CD14-positive monocyte (primary cell): ENCODE data around the gene DYNC1I1. TPM values are rescaled to one million over a fixed set of nuclear protein-coding genes. Genes with fewer than 3 reads are reported as not detected.

Source experiments
- DNase-seq, 3 donors: peaks; one replicate each; pipeline ENCODE4 v3.0.0-alpha.2; 2011 to 2022
- H2AFZ ChIP-seq: 2 replicates; pipeline ENCODE4 v1.6.0; 2012; ENCODE audit warnings: mild to moderate bottlenecking, low read depth, low read length, inconsistent platforms; ENCODE audit not compliant: insufficient read depth, poor library complexity, severe bottlenecking
- H3K27ac ChIP-seq, 2 donors: 1 replicate in 1 of 2; 2 replicates in 1 of 2; pipeline ENCODE4 v1.5.1; 2012 to 2013; ENCODE audit warnings: low read length in 2 of 2, control low read depth in 1 of 2, inconsistent platforms in 1 of 2, low read depth in 1 of 2, mild to moderate bottlenecking in 1 of 2
- H3K27me3 ChIP-seq, 2 donors: one replicate each; pipeline versions ENCODE4 v1.6.0 to v1.6.1; 2011 to 2013; ENCODE audit warnings: low read length in 2 of 2; ENCODE audit not compliant: control insufficient read depth in 2 of 2, insufficient read depth in 2 of 2
- H3K36me3 ChIP-seq, 2 donors: replicated peaks in 1 of 2; 1 replicate in 1 of 2; 2 replicates in 1 of 2; pipeline versions ENCODE4 v1.5.1 to v1.6.1; 2012 to 2013; ENCODE audit warnings: low read length in 2 of 2, control low read depth in 1 of 2, inconsistent platforms in 1 of 2, mild to moderate bottlenecking in 1 of 2; ENCODE audit not compliant: insufficient read depth in 2 of 2, control insufficient read depth in 1 of 2
- H3K4me1 ChIP-seq, 2 donors: 1 replicate in 1 of 2; 2 replicates in 1 of 2; pipeline versions ENCODE4 v1.5.1 to v1.6.1; 2012 to 2013; ENCODE audit warnings: low read length in 2 of 2, control low read depth in 1 of 2, inconsistent platforms in 1 of 2, mild to moderate bottlenecking in 1 of 2, moderate library complexity in 1 of 2; ENCODE audit not compliant: insufficient read depth in 2 of 2, control insufficient read depth in 1 of 2
- H3K4me2 ChIP-seq: replicated peaks from 2 replicates; pipeline ENCODE3; 2012; ENCODE audit warnings: low read length, moderate library complexity, mild to moderate bottlenecking; ENCODE audit not compliant: poor library complexity, severe bottlenecking; ENCODE audit errors: extremely low read depth
- H3K4me3 ChIP-seq, 3 experiments: fragments of 200-600 bp in 1 of 3; sonication (generic) in 1 of 3; replicated peaks in 1 of 3; 1 replicate in 2 of 3; 2 replicates in 1 of 3; pipeline ENCODE4 v1.5.1; 2011 to 2013; ENCODE audit warnings: low read length in 3 of 3, mild to moderate bottlenecking in 3 of 3, control low read depth in 2 of 3, low read depth in 2 of 3, inconsistent platforms in 1 of 3, moderate library complexity in 1 of 3
- H3K79me2 ChIP-seq: 2 replicates; pipeline ENCODE4 v1.6.0; 2012; ENCODE audit warnings: mild to moderate bottlenecking, control low read depth, inconsistent platforms, low read length, moderate library complexity; ENCODE audit not compliant: insufficient read depth
- H3K9ac ChIP-seq: 2 replicates; pipeline ENCODE4 v1.6.0; 2017; ENCODE audit warnings: low read length, mild to moderate bottlenecking; ENCODE audit not compliant: insufficient read depth, poor library complexity, severe bottlenecking
- H3K9me3 ChIP-seq, 2 donors: replicated peaks in 1 of 2; 1 replicate in 1 of 2; 2 replicates in 1 of 2; pipeline versions ENCODE4 v1.5.1 to v1.6.1; 2012 to 2013; ENCODE audit warnings: low read length in 2 of 2, control low read depth in 1 of 2; ENCODE audit not compliant: control insufficient read depth in 1 of 2, insufficient read depth in 1 of 2
- H4K20me1 ChIP-seq: 2 replicates; pipeline ENCODE4 v1.6.0; 2012; ENCODE audit warnings: mild to moderate bottlenecking, low read length, control low read depth, moderate library complexity; ENCODE audit not compliant: insufficient read depth
- H3K27ac Mint-ChIP-seq, 7 donors: one replicate each; pipeline ENCODE4 v1.8.0; 2020; ENCODE audit warnings: mild to moderate bottlenecking in 7 of 7, mixed read lengths in 7 of 7, moderate library complexity in 6 of 7, inconsistent platforms in 2 of 7
- H3K27me3 Mint-ChIP-seq, 3 donors: one replicate each; pipeline ENCODE4 v1.8.0; 2021 to 2022; ENCODE audit warnings: low read depth in 3 of 3, mild to moderate bottlenecking in 3 of 3, mixed read lengths in 3 of 3, moderate library complexity in 3 of 3, inconsistent platforms in 1 of 3
- H3K36me3 Mint-ChIP-seq, 2 donors: one replicate each; pipeline ENCODE4 v1.8.0; 2020; ENCODE audit warnings: mixed read lengths in 2 of 2, inconsistent platforms in 1 of 2, mild to moderate bottlenecking in 1 of 2
- H3K4me1 Mint-ChIP-seq: one replicate; pipeline ENCODE4 v1.8.0; 2020; ENCODE audit warnings: mild to moderate bottlenecking, mixed read lengths
- H3K4me3 Mint-ChIP-seq, 2 donors: one replicate each; pipeline ENCODE4 v1.8.0; 2020; ENCODE audit warnings: mild to moderate bottlenecking in 2 of 2, mixed read lengths in 2 of 2, moderate library complexity in 1 of 2
- H3K9me3 Mint-ChIP-seq, 7 donors: one replicate each; pipeline ENCODE4 v1.8.0; 2020 to 2022; ENCODE audit warnings: mixed read lengths in 7 of 7, mild to moderate bottlenecking in 6 of 7, moderate library complexity in 6 of 7, inconsistent platforms in 2 of 7
- CTCF ChIP-seq: fragments of 200-600 bp; IDR thresholded peaks from one replicate; pipeline ENCODE4 v1.8.0; 2022; ENCODE audit warnings: antibody characterized with exemption, mild to moderate bottlenecking
- WGBS: methylation state at CpG from one replicate; pipeline ENCODE4 v1.1.5; 2013; ENCODE audit warnings: missing lambda C conversion rate; ENCODE audit not compliant: insufficient coverage; 5-methylcytosine and 5-hydroxymethylcytosine counted together
- intact Hi-C, 2 donors: fragments of 100-400 bp; cut with micrococcal nuclease; formaldehyde crosslinking; loops; one replicate each; pipeline versions ENCODE4 v1.15.0 to v1.15.1; 2023
- polyA plus RNA-seq, 3 donors: library from polyadenylated mRNA; depleted of rRNA in 1 of 3; unstranded in 2 of 3; stranded (reverse) in 1 of 3; fragments of 300-500 nt in 2 of 3; fragments of >200 nt in 1 of 3; fragmentation: Illumina TruSeq in 2 of 3; gene quantifications; 1 replicate in 2 of 3; 2 replicates in 1 of 3; pipeline ENCODE4 v1.2.3, GENCODE V29; 2012 to 2021

Gene DYNC1I1
- polyA plus RNA-seq, 3 donors: not detected

GRCh38 chr7:95951997-95952795, 179.8 kb downstream of the DYNC1I1 start:
- no peak for DNase-seq
- Histone ChIP-seq H3K27me3 (no peaks in the 10 kb centered on the region), H3K79me2 (no peaks in the 10 kb centered on the region), H3K4me1 (no peaks in the 10 kb centered on the region), H4K20me1 (no peaks in the 10 kb centered on the region), H3K4me2 (no peak overlapping the region), H3K9ac (no peak overlapping the region), H3K4me3 (no peak overlapping the region), H2AFZ (no peak overlapping the region), H3K9me3 (no peaks in the 10 kb centered on the region), H3K36me3 (no peaks in the 10 kb centered on the region), H3K27ac (no peak overlapping the region)
- Mint-ChIP-seq H3K36me3 (no peaks in the 10 kb centered on the region), H3K4me1 (no peaks in the 10 kb centered on the region), H3K27me3 (peaks cover 0 to 3% (median 0%) of the 10 kb centered on the region in 3 donors), H3K4me3 (no peak overlapping the region), H3K27ac (no peak overlapping the region), H3K9me3 (peaks cover 0 to 3% (median 0%) of the 10 kb centered on the region in 7 donors)
- TF ChIP-seq CTCF: no peak
- intact Hi-C loops: no loop called here
- WGBS: 100% methylated on average over 2 of the region's 8 CpGs

GRCh38 chr7:95952851-95953250, 180.5 kb downstream of the DYNC1I1 start:
- Mint-ChIP-seq H3K27me3 (peaks cover 0 to 2% (median 0%) of the 10 kb centered on the region in 3 donors), H3K9me3 (peaks cover 0 to 3% (median 0%) of the 10 kb centered on the region in 7 donors), H3K27ac (no peak overlapping the region), H3K4me3 (no peak overlapping the region), H3K4me1 (no peaks in the 10 kb centered on the region), H3K36me3 (no peaks in the 10 kb centered on the region)
- no peaks in the 10 kb centered on the region for H3K4me1 ChIP-seq
- no peak overlapping the region for H3K9ac ChIP-seq
- no peak for TF ChIP-seq CTCF
- no peak overlapping the region for H3K4me2 ChIP-seq
- no peaks in the 10 kb centered on the region for H4K20me1 ChIP-seq
- no peak overlapping the region for H3K27ac ChIP-seq
- intact Hi-C loops: no loop called here
- H3K9me3 ChIP-seq: no peaks in the 10 kb centered on the region
- no peak for DNase-seq
- H2AFZ ChIP-seq: no peak overlapping the region
- H3K36me3 ChIP-seq: no peaks in the 10 kb centered on the region
- WGBS: 89% methylated on average over 1 of the region's 1 CpG
- H3K79me2 ChIP-seq: no peaks in the 10 kb centered on the region
- no peak overlapping the region for H3K4me3 ChIP-seq
- no peaks in the 10 kb centered on the region for H3K27me3 ChIP-seq
